NCI-H2171 treated with DMSO at 0.1 percent for 48 hours (cell line): ENCODE data around the gene SMC1B.
A peak's percentile ranks its signal among the peaks of the same experiment; 100 is the strongest.
"Not testable (repeated sequence)": the region's sequence is repeated elsewhere in the genome, so short reads cannot be mapped to it uniquely, and the experiment has no call there.

ENCODE experiments used
- DNase-seq: peaks from one replicate; lab custom pipeline; 2025; lab: John Stamatoyannopoulos, UW

The SMC1B gene

GRCh38 chr22:45341498-45341897, 71.9 kb downstream of the SMC1B start:
- no peak for DNase-seq

GRCh38 chr22:45340323-45340722, 73.1 kb downstream of the SMC1B start:
- DNase-seq, result no peak

- DNase-seq, result no peak
These were observed 74.6 kb downstream of the SMC1B start for GRCh38 chr22:45338795-45339194.

- DNase-seq, result no peak
These were observed 75.9 kb downstream of the SMC1B start for GRCh38 chr22:45337536-45337935.

GRCh38 chr22:45336971-45337431, 76.4 kb downstream of the SMC1B start:
- no peak for DNase-seq

- no peak for DNase-seq
These were observed 77.4 kb downstream of the SMC1B start for GRCh38 chr22:45335854-45336522.

- DNase-seq, result peak; percentile 14
These were observed 78.2 kb downstream of the SMC1B start for GRCh38 chr22:45335021-45335818.

GRCh38 chr22:45334528-45334927, 78.9 kb downstream of the SMC1B start:
- peak; percentile 70 for DNase-seq

- peak; percentile 69 for DNase-seq
These were observed 79.3 kb downstream of the SMC1B start for GRCh38 chr22:45334068-45334467.

- DNase-seq, result no peak
These were observed 81.4 kb downstream of the SMC1B start for GRCh38 chr22:45332001-45332400.

- no peak for DNase-seq
These were observed 81.9 kb downstream of the SMC1B start for GRCh38 chr22:45331486-45331885.

- no peak for DNase-seq
These were observed 82.9 kb downstream of the SMC1B start for GRCh38 chr22:45330548-45330947.

- peak; percentile 98 for DNase-seq
These were observed 83.9 kb downstream of the SMC1B start for GRCh38 chr22:45329530-45329936.

- peak; percentile 98 for DNase-seq
These were observed 84.4 kb downstream of the SMC1B start for GRCh38 chr22:45328822-45329529.

GRCh38 chr22:45328261-45328660, 85.1 kb downstream of the SMC1B start:
- DNase-seq, result not testable (repeated sequence)

- DNase-seq, result no peak
These were observed 89.1 kb downstream of the SMC1B start for GRCh38 chr22:45324311-45324711.

GRCh38 chr22:45323695-45324094, 89.7 kb downstream of the SMC1B start:
- no peak for DNase-seq

GRCh38 chr22:45322873-45323525, 90.4 kb downstream of the SMC1B start:
- no peak for DNase-seq

GRCh38 chr22:45321827-45322226, 91.6 kb downstream of the SMC1B start:
- DNase-seq, result no peak

GRCh38 chr22:45320357-45320976, 92.9 kb downstream of the SMC1B start:
- no peak for DNase-seq

- DNase-seq, result no peak
These were observed 94.1 kb downstream of the SMC1B start for GRCh38 chr22:45319324-45319685.
